Measurements from ENCODE around the gene PIF1.

The PIF1 gene

GRCh38 chr15:64825431-64826294, at the start of gene PIF1:
TSS of gene PIF1 (minus strand) at chr15:64825647. CDS start at chr15:64824335, 1,312 bp downstream.
- DNase-seq, result peak; percentile 68

DNA sequence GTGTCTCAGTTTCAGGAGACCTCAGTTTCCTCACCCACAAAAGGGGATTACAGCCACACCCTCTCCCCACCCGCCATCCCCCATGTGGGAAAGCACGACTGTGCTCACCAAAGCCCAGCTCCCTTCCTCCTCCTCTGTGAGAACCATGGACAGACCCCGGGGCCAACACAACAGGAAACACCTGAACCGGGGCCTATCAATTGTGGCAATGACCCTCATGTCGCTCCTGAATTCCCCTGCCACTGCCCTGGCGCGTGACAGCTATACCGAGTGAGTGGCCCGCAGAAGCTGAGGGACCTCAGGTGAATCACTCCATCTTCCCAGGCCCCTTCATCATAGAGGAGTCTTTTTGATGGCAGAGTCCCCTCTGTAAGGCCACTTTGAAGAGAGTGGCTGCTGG, 44.9 kb upstream of the PIF1 start:
- no peak for DNase-seq

- DNase-seq, result no peak
Measured at GRCh38 chr15:64869501-64869900, 44.1 kb upstream of the PIF1 start.

DNA sequence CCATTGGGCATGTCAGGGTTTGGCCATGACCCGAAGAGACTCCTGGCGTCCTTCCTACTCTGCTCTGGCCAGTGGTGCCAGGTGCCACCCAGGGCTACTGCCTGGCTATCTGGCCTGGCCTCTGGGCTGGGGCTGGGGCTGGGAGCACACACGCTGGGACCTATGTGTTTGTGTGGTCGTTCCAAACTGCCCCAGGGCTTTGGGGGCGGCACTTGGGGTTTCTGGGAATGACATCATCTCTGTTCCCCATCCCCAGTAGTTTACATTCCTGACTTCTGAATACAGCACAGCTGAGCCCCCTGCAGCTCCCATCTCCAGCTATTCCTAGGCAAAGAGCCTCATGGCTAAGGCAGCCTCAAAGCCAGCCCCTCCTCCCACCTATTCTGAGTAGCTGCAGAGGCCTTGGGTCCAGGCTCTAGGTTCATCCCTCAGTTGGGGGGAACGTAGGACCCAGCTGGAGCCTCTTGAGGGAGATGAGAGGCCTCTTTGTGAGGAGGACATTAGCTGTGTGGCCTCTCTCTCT, 40.6 kb upstream of the PIF1 start:
- no peak for DNase-seq

DNA sequence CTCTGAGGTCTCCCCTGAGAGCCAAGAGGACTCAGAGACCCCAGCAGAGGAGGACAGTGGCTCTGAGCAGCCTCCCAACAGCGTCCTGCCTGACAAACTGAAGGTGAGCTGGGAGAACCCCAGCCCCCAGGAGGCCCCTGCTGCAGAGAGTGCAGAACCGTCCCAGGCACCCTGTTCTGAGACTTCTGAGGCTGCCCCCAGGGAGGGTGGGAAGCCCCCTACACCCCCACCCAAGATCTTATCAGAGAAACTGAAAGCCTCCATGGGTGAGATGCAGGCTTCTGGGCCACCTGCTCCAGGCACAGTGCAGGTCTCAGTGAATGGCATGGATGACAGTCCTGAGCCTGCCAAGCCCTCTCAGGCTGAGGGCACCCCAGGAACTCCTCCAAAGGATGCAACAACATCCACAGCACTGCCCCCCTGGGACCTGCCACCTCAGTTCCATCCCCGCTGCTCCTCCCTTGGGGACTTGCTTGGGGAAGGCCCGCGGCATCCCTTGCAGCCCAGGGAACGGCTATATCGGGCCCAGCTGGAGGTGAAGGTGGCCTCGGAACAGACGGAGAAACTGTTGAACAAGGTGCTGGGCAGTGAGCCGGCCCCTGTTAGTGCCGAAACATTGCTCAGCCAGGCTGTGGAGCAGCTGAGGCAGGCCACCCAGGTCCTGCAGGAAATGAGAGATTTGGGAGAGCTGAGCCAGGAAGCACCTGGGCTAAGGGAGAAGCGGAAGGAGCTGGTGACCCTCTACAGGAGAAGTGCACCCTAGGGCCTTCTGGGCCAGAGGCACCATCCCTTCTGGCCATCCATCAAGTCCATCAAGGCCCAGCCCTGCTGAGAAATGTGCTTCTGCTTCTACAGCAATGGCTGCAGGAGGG, 39.9 kb upstream of the PIF1 start:
- DNase-seq, result no peak

GRCh38 chr15:64864068-64864467, 38.6 kb upstream of the PIF1 start:
- no peak for DNase-seq

- DNase-seq, result no peak
Measured at GRCh38 chr15:64862408-64862807, 37.0 kb upstream of the PIF1 start.

GRCh38 chr15:64861960-64862359, 36.5 kb upstream of the PIF1 start:
- DNase-seq, result no peak

GRCh38 chr15:64861331-64861730, 35.9 kb upstream of the PIF1 start:
- no peak for DNase-seq

GRCh38 chr15:64859226-64859625, 33.8 kb upstream of the PIF1 start:
- DNase-seq, result no peak

DNA sequence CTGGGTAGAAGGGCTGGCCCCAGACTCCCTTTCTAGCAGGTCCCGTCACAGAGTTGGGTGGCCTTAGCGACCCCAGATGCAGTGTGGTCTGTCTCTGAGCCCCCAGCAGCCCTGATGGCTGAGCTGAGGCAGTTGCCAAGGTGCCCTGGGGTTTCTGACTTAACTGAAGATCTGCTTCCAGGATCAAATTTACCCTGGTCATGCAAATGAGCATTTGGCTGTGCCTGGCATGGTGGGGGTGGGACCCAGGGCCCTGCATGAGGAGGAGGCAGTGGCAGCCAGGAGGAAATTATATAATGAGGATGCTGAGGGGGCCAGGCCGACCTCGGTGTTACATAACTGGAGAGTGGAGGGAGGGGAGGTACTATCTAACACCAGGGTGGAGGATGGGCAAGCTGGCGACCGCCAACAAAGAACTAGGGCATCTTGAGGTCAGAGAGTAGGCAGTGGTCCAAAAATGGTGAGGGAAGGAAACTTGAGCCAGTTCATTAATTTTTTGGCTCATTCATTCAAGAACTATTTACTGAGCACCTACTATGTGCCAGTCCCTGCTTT, 32.7 kb upstream of the PIF1 start:
- DNase-seq, result no peak

- no peak for DNase-seq
Measured at GRCh38 chr15:64857421-64857820, 32.0 kb upstream of the PIF1 start.

DNA sequence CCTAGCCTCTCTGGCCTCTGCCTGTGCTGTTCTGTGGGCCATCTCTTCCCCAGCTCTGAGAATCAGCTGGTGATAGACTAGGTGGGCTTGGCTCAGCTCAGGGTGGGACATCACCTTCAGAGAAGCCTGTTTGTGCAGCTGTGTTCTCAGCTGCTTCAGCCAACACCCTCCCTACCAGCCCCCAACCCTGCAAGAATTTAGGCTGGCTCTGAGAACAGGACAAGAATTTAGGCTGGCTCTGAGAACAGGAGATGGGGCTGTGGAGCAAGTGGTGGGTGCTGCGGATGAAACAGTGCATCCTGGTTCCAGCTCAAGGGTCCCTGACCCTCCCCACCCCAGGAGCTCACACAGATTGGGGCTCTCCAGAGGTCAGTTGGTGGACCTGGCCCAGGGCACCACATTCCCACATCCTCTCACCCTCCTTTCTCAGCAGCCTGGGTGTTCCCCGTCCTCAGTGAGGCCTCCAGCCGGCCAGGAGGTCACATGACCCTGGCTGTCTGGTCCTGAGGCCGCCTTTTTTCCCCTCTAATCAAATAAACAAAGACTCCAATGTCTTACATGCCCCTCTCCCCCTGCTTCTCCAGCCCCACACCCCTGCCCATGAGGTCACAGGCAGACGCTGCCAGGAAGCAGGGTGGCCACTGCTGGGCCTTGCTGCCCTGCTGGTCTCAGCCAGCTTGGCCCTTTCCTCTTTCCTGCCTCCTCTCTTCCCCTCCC, 31.1 kb upstream of the PIF1 start:
- DNase-seq, result no peak

- DNase-seq, result no peak
Measured at GRCh38 chr15:64855205-64855975, 29.9 kb upstream of the PIF1 start.

DNA sequence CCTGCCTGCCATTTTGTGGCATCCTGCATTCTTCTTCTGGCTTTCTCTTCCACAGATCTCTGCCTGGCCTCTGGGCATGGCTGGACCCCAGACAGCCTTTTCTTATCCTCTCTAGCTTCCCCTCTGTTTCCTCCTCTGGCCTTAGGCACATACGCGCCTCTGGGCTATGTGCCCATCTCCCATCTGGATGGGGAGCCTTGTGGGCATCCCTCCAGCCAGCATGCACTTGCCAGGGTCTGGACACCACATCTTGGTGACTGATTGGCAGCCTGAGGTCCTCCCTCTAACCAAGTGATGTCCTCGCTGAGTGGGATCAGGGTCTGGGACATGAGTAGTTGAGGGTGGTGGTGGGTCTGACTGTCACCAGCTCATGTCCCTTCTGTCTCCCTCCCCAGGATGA, 29.1 kb upstream of the PIF1 start:
- DNase-seq, result no peak

GRCh38 chr15:64854041-64854440, 28.6 kb upstream of the PIF1 start:
- DNase-seq, result no peak

GRCh38 chr15:64851503-64851840, 26.0 kb upstream of the PIF1 start:
- DNase-seq, result no peak

DNA sequence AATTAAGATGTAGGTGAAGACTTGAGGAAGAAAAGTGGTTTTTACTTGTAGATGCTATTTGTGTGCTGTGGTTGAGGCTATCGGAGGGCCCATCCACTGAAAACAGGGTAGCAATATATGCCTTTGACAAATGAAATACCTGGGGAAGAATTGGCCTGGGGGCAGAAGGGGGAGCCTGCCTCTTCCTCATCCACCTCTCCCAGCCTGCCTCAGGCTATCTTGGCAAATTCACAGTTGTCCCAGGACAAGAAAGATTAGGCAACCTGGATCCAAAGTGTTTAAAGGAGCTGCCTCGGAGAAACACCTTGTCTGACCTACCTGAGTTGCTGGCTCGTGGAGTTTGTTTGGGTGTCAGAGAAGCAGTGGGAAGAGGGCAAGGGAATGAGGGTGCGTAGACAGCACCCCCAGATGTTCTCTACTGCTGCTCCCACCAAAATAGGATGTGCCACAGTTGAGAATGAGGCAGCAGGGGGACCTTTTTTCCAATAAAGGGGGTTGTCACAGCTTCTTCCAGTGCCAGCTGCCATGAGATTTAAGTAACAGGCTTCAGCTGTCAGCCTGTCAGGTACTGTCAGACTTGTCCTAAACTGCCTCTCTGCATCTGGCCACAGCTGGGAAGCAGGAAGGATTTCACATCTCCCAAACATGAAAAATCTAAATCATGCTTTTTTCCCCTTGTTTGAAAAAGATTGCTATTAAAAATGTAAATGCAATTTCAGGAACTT, 25.5 kb upstream of the PIF1 start:
- DNase-seq, result no peak

DNA sequence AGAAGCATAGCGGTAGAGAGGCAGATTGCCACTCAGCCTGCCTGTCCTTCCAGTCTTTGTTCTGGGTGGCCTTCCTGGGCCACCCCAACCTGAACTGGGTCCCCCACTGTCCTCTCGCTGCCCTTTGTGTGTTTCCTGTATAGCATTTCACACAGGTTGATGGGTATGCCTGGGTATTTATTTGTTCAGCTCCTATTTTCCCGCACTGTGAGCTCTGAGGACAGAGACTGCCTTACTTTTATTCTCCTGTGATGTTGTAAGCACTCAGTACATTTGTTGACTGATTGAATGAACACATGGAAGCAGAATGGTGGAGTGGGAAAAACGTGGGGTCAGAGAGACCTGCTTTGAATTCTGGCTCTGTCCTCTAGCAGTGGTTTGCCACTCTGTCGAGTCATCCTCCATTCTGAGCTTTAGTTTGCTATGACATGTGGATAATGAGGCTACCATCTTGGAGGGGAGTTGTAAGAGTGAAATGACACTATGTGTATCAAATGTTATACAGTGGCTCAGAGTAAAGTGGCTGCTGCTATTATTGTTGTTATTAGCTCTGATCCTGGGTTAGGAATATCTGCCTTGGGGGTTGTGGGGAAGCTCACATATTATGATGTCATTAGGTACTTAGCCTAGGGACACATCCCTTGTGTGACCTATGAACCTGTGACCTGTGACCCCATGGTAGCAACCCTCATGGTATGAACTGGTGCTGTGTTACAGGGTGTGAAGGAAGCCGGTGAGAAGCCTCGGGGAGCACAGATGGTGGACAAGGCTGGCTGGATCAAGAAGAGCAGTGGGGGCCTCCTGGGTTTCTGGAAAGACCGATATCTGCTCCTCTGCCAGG, 22.6 kb upstream of the PIF1 start:
- no peak for DNase-seq

DNA sequence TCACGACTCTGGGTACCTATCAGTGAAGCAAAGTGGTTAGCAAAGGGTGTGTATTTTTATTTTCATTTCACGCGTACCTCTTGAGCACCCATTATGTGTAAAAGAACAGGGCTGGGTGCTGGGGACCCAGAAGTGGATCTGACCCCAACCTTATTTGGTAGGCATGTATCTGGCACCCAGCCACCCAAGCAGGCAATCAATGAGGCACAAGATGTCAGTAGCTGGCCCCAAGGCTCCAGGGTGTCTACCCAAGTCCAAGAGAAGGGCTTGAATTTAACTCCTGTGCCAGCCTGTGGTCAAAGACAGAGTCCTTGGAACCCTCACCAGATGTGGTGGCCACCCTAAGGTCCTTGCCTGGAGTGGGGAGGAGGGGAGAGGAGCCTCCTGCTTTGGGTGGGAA, 22.0 kb upstream of the PIF1 start:
- DNase-seq, result no peak

All from stimulated activated CD4-positive, alpha-beta T cell treated with anti-CD3 and anti-CD28 coated beads, Interleukin-12 subunit alpha, Interleukin-12 subunit beta, amount 100 ng/mL, for 4 hours (primary cell).